ENCODE results near the gene AP4E1.
"Not testable (repeated sequence)": the region's sequence is repeated elsewhere in the genome, so short reads cannot be mapped to it uniquely, and the experiment has no call there.

The AP4E1 gene

GRCh38 chr15:51030649-51031316, 122.3 kb downstream of the AP4E1 start:
- no peak for DNase-seq

- DNase-seq, result not testable (repeated sequence)
Measured at GRCh38 chr15:51037474-51037873, 129.0 kb downstream of the AP4E1 start.

GRCh38 chr15:51038162-51038973, 129.9 kb downstream of the AP4E1 start:
- no peak for DNase-seq

GRCh38 chr15:51038974-51039319, 130.5 kb downstream of the AP4E1 start:
- DNase-seq, result no peak

GRCh38 chr15:51044037-51044727, 135.7 kb downstream of the AP4E1 start:
- DNase-seq, result no peak

GRCh38 chr15:51046016-51046415, 137.5 kb downstream of the AP4E1 start:
- no peak for DNase-seq

- no peak for DNase-seq
Measured at GRCh38 chr15:51046799-51047449, 138.4 kb downstream of the AP4E1 start.

GRCh38 chr15:51048308-51048707, 139.8 kb downstream of the AP4E1 start:
- no peak for DNase-seq

- no peak for DNase-seq
Measured at GRCh38 chr15:51049081-51049480, 140.6 kb downstream of the AP4E1 start.

- DNase-seq, result no peak
Measured at GRCh38 chr15:51051776-51052175, 143.3 kb downstream of the AP4E1 start.

- no peak for DNase-seq
Measured at GRCh38 chr15:51053571-51053970, 145.1 kb downstream of the AP4E1 start.

- DNase-seq, result no peak
Measured at GRCh38 chr15:51054535-51054934, 146.1 kb downstream of the AP4E1 start.

Data from DMS 273 treated with DMSO at 0.1 percent for 48 hours (cell line).